Measurements from ENCODE around the gene CACNA1C. TPM values are rescaled to one million over a fixed set of nuclear protein-coding genes. Genes with fewer than 3 reads are reported as not detected.

CACNA1C gene
- total RNA-seq, 2 experiments from 2014 or later = 0.05 to 0.08 TPM

GRCh38 chr12:2507814-2508213 lies 455.0 kb downstream of the CACNA1C start:
- ATAC-seq (ENCODE audit: poor library complexity) (no peak), DNase-seq (no peak)
- Histone ChIP-seq H3K4me1 (ENCODE audit: insufficient read depth, low read length) (no peaks in the 10 kb centered on the region), H3K4me3 (ENCODE audit: low read length) (no peak overlapping the region), H3K36me3 (ENCODE audit: insufficient read depth, low read length) (no peaks in the 10 kb centered on the region), H3K27ac (ENCODE audit: low read depth in 1 of 2, low read length in 2 of 2) (no peak overlapping the region), H3K27me3 (ENCODE audit: control insufficient read depth in 1 of 2, insufficient read depth in 2 of 2, low read length in 2 of 2) (no peaks in the 10 kb centered on the region), H3K9me3 (ENCODE audit: control insufficient read depth in 1 of 2, insufficient read depth in 1 of 2, low read length in 2 of 2) (no peaks in the 10 kb centered on the region)
- no peaks in the 10 kb centered on the region for H3K9me3 Mint-ChIP-seq
- peaks cover 17% of the 10 kb centered on the region for H3K27me3 Mint-ChIP-seq
- ChIA-PET CTCF (no interaction called here), POLR2A (no interaction called here)
- intact Hi-C loops (cut with DNase I, micrococcal nuclease) = no loop called here
- H3K27ac Mint-ChIP-seq = no peak overlapping the region
- H3K4me1 Mint-ChIP-seq (ENCODE audit: low read depth) = no peaks in the 10 kb centered on the region
- no peaks in the 10 kb centered on the region for H3K36me3 Mint-ChIP-seq (ENCODE audit: low read depth)
- no peak for TF ChIP-seq CTCF (IDR thresholded peaks at IDR 0.05)
- no peak overlapping the region for H3K4me3 Mint-ChIP-seq

DNA sequence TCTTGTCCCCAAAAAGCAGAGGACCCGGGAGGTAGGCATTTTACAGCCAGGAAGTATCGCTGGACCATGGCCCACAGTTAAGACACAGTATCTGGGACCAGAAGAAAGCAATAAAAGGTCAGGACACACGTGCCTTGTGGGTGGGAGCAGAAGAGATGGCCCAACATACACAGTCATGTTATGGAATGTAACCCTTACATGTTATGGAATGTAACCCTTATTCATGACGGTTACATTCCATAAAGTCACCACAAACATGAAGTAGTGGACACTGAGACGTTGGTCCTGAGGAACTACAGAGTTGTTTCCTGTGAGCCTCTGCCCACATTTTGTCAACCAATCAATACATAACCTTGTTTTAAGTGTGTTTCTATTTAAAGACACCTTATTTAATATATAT lies 456.4 kb downstream of the CACNA1C start:
- Mint-ChIP-seq H3K27ac (no peak overlapping the region), H3K27me3 (peaks cover 9% of the 10 kb centered on the region), H3K9me3 (no peaks in the 10 kb centered on the region), H3K36me3 (ENCODE audit: low read depth) (no peaks in the 10 kb centered on the region), H3K4me1 (ENCODE audit: low read depth) (no peaks in the 10 kb centered on the region), H3K4me3 (no peak overlapping the region)
- Histone ChIP-seq H3K27me3 (ENCODE audit: control insufficient read depth in 1 of 2, insufficient read depth in 2 of 2, low read length in 2 of 2) (no peaks in the 10 kb centered on the region), H3K4me3 (ENCODE audit: low read length) (no peak overlapping the region), H3K36me3 (ENCODE audit: insufficient read depth, low read length) (no peaks in the 10 kb centered on the region), H3K4me1 (ENCODE audit: insufficient read depth, low read length) (no peaks in the 10 kb centered on the region), H3K27ac (ENCODE audit: low read depth in 1 of 2, low read length in 2 of 2) (no peak overlapping the region), H3K9me3 (ENCODE audit: control insufficient read depth in 1 of 2, insufficient read depth in 1 of 2, low read length in 2 of 2) (no peaks in the 10 kb centered on the region)
- no peak for TF ChIP-seq CTCF (IDR thresholded peaks at IDR 0.05)
- intact Hi-C loops (cut with DNase I, micrococcal nuclease) = no loop called here
- POLR2A ChIA-PET = no interaction called here
- CTCF ChIA-PET = no interaction called here
- no peak for ATAC-seq (ENCODE audit: poor library complexity)
- DNase-seq = no peak

DNA sequence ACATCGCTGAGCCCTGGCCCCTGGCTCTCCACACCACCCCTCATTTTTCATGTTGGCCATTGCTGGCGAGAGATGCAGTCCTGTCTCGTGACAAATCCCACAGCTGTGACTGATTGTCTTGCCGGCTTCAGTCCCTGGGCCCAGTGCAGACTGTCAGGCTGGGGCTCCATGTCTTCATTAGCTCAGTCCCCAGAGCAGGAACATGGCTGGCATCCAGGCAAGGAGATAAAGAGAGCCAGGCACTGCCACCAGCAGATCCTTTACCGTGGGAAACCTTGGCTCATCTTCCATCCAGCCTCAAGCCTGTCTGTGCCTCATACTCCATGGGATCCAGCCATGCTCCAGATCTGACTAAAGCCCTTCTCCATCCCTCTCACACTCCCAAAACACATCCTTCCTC lies 457.3 kb downstream of the CACNA1C start:
- Mint-ChIP-seq H3K36me3 (ENCODE audit: low read depth) (no peaks in the 10 kb centered on the region), H3K4me3 (no peak overlapping the region), H3K9me3 (no peaks in the 10 kb centered on the region), H3K27ac (no peak overlapping the region), H3K4me1 (ENCODE audit: low read depth) (no peaks in the 10 kb centered on the region), H3K27me3 (peaks cover under 1% of the 10 kb centered on the region)
- Histone ChIP-seq H3K9me3 (ENCODE audit: control insufficient read depth in 1 of 2, insufficient read depth in 1 of 2, low read length in 2 of 2) (no peaks in the 10 kb centered on the region), H3K4me1 (ENCODE audit: insufficient read depth, low read length) (no peaks in the 10 kb centered on the region), H3K27me3 (ENCODE audit: control insufficient read depth in 1 of 2, insufficient read depth in 2 of 2, low read length in 2 of 2) (no peaks in the 10 kb centered on the region), H3K4me3 (ENCODE audit: low read length) (no peak overlapping the region), H3K36me3 (ENCODE audit: insufficient read depth, low read length) (no peaks in the 10 kb centered on the region), H3K27ac (ENCODE audit: low read depth in 1 of 2, low read length in 2 of 2) (no peak overlapping the region)
- no peak for TF ChIP-seq CTCF (IDR thresholded peaks at IDR 0.05)
- intact Hi-C loops (cut with DNase I, micrococcal nuclease) = no loop called here
- ChIA-PET CTCF (no interaction called here), POLR2A (no interaction called here)
- no peak for DNase-seq
- ATAC-seq (ENCODE audit: poor library complexity) = no peak

All from CD4-positive, alpha-beta T cell (primary cell).